Fibroblast of mammary gland (primary cell): Measurements from ENCODE around the gene NCL.

Experiments
- DNase-seq: peaks from one replicate; pipeline ENCODE4 v3.0.0-alpha.2; 2010; ENCODE audit warnings: low read depth
- H3K4me3 ChIP-seq: 2 replicates; pipeline ENCODE4 v1.5.1; 2011; ENCODE audit warnings: low read depth, mild to moderate bottlenecking, low read length, moderate library complexity; ENCODE audit not compliant: control insufficient read depth
- TF ChIP-seq, protein P1 (sequence below): conservative IDR thresholded peaks from 2 replicates; pipeline ENCODE4 v1.5.1; 2011; ENCODE audit warnings: low read depth, low read length, inconsistent platforms; ENCODE audit not compliant: control insufficient read depth, insufficient read depth

Gene NCL, protein sequence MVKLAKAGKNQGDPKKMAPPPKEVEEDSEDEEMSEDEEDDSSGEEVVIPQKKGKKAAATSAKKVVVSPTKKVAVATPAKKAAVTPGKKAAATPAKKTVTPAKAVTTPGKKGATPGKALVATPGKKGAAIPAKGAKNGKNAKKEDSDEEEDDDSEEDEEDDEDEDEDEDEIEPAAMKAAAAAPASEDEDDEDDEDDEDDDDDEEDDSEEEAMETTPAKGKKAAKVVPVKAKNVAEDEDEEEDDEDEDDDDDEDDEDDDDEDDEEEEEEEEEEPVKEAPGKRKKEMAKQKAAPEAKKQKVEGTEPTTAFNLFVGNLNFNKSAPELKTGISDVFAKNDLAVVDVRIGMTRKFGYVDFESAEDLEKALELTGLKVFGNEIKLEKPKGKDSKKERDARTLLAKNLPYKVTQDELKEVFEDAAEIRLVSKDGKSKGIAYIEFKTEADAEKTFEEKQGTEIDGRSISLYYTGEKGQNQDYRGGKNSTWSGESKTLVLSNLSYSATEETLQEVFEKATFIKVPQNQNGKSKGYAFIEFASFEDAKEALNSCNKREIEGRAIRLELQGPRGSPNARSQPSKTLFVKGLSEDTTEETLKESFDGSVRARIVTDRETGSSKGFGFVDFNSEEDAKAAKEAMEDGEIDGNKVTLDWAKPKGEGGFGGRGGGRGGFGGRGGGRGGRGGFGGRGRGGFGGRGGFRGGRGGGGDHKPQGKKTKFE

DNA sequence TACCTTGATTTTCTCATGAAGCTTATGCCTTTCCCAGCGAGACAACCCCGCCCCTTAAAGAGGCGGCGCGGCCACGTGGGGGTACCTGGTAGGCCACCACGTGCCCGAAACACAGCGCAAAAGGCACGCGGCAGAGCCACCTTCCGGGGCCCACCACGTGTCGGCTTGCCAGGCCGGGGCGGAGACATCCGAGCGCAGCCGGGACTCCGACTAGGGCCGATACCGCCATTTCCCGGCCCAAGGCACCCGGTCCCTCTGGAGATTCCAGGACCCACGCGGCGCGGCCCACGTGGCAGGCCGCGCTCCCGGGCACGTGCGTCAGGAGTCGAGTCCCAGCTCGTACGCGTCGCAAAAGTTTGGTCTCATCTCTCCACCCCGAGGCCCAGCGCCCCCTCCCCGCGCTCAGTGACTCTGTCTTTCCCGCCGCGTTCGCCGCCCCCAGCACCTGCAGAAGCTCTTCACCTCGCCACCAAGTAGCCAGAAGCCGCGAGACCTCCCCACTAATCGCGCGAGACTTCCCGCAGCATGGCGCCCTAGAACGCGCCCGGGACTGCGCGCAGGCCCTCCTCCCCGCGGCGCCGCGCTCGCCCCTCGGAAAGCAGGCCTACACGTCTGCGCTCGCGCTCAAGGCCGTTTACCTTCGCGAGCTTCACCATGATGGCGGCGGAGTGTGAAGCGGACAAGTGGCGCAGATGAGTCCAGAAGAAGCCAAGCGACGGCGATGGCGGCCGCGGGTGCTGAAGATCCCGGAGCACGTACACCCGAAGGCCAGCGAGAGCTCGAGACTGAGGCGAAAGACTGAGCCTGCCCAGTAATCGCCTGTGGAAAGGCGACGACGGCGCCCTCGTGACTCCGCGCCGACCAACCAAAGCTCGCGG lies at the start of gene NCL:
TSS of gene NCL (minus strand) at position 787 of the 878 bp plus-strand sequence. CDS start at position 656, 131 bp downstream.
- TF ChIP-seq, protein P1, sequence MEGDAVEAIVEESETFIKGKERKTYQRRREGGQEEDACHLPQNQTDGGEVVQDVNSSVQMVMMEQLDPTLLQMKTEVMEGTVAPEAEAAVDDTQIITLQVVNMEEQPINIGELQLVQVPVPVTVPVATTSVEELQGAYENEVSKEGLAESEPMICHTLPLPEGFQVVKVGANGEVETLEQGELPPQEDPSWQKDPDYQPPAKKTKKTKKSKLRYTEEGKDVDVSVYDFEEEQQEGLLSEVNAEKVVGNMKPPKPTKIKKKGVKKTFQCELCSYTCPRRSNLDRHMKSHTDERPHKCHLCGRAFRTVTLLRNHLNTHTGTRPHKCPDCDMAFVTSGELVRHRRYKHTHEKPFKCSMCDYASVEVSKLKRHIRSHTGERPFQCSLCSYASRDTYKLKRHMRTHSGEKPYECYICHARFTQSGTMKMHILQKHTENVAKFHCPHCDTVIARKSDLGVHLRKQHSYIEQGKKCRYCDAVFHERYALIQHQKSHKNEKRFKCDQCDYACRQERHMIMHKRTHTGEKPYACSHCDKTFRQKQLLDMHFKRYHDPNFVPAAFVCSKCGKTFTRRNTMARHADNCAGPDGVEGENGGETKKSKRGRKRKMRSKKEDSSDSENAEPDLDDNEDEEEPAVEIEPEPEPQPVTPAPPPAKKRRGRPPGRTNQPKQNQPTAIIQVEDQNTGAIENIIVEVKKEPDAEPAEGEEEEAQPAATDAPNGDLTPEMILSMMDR, result no peak
- H3K4me3 ChIP-seq, result peak within 1 kb of the TSS; percentile 70
- peak; percentile 97 for DNase-seq

DNA sequence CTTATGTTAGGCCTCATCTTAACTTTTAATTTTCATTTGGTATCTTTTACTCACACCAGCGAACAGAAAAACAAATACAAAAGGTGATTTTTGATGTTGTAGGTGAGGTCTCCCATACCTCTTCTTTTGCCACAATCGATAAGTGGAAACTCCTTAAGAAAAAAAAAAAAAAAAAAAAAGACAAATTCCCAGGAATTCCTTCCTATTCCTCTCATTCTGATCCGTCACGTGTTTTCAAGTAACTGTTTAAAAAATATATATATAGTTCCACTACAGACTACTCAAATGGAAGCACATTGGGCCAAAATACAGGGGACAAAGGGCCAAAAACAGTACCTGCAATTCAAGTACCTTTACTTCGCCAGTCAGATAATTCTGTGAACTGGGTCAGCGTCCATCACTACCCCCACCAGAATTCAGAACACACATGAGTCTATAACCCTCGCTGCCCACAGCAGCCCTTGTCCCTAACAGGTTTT lies 49.5 kb upstream of the NCL start:
- no peak for DNase-seq
- peak overlapping the region; percentile 80 for H3K4me3 ChIP-seq
- TF ChIP-seq, protein P1, result no peak

DNA sequence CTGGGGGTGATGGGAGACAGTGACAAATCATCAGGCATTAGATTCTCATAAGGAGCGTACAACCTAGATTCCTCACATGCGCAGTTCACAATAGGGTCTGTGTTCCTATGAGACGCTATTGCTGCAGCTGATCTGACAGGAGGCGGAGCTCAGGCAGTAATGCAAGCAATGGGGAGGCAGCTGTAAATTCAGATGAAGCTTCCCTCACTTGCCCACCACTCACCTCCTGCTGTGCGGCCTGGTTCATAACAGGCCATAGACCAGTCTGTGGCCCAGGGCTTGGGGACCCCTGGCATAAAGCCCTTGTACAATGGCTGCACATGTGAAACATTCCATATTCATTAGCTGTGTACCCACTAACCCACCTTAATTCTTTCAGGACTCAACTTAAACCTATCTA lies 47.9 kb upstream of the NCL start:
- no peak overlapping the region for H3K4me3 ChIP-seq
- DNase-seq, result no peak
- TF ChIP-seq, protein P1, result no peak

DNA sequence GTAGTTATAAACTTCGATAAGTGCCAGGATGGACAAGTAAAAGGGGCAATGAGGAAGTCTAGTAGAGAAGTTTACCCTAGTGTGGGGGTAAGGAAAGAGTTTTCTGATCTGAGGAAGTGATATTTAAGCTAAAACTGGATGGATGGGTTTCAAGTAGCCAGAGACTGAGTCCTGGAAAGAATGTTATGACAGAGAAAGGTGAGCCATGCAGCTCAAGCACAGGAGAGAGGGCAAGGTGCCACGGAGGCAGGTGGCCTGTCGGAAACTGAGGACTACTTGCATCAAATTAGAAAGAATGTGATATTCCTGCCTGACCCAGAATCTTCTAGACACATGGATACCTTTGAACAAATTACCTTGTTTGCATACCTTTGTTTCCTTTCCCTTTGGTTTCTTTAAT lies 39.5 kb upstream of the NCL start:
- no peak for DNase-seq
- no peak overlapping the region for H3K4me3 ChIP-seq
- TF ChIP-seq, protein P1, result no peak

DNA sequence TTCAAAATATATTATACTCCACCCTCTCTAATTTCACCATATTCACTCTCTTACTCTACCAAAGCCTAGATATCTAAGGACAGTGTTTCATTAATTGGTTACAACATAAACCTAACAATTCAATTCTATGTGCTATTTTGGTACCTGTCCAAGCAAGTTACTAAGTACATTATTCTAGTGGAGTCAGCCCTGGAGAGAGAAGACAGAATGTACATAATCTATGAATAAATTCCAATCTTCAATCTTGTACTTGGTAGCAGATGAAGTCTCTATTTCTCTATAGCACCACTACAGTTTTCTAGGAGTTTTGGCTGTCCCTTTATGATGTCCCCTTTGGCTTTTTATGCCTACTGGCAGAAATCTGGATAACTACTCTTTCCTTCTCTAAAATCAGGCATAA lies 38.3 kb upstream of the NCL start:
- no peak overlapping the region for H3K4me3 ChIP-seq
- TF ChIP-seq, protein P1, result no peak
- DNase-seq, result no peak

DNA sequence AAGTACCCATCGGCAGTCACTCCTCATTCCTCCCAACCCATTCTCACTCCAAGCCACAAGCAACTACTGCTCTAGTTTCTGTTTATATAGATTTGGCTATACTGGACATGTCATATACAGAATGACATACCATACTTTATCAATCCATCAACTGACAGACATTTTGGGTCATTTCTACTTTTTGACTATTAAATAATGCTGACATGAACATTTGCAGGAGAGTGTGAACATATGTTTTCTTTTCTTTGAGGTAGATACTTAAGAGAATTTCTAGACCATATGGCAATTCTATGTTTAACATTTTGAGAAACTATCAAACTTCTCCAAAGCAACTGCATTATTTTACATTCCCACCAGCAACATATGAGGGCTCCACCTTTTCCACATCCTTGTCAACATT lies 33.4 kb upstream of the NCL start:
- TF ChIP-seq, protein P1, result no peak
- no peak for DNase-seq
- H3K4me3 ChIP-seq, result no peak overlapping the region
